HCT116 (cell line): ENCODE measurements around the gene KCTD4. TPM values are rescaled to one million over a fixed set of nuclear protein-coding genes. Genes with fewer than 3 reads are reported as not detected.

Experiments
- ATAC-seq: fragments of 200-7000 bp; cut with Tn5 transposase; 2 replicates; pipeline ENCODE4 v1.9.1; 2020; ENCODE audit warnings: mild to moderate bottlenecking, moderate library complexity
- BruUV-seq: library from RNA; stranded (reverse); fragments of 400-500 nt; replicated peaks from 2 replicates; lab custom pipeline; 2021; lab: Mats Ljungman, UMichigan
- CTCF ChIA-PET: fragments of 300-600 bp; sonication (Branson Sonifier 250); formaldehyde crosslinking; loops from one replicate; lab custom pipeline; 2021; ENCODE audit warnings: antibody characterized with exemption; lab: Charles Lee
- POLR2A ChIA-PET: fragments of 300-600, 350-600 bp; sonication (Branson Sonifier 250); formaldehyde crosslinking; loops from one replicate; lab custom pipeline; 2021; ENCODE audit warnings: antibody characterized with exemption; lab: Charles Lee
- RAD21 ChIA-PET, 2 experiments: fragments of 300-600 bp; sonication (Branson Sonifier 250); formaldehyde crosslinking; loops; one replicate each; lab custom pipeline; 2023; ENCODE audit warnings: low total read pairs in 2 of 2; ENCODE audit not compliant: uncharacterized antibody in 2 of 2, unreplicated experiment in 2 of 2, low non-redundant PET in 1 of 2; lab: Charles Lee
- DNase-seq: peaks from one replicate; pipeline ENCODE4 v3.0.0-alpha.2; 2010; ENCODE audit warnings: low read depth, low spot score
- H2AFZ ChIP-seq: fragments of 200-600 bp; shearing (Covaris generic), sonication (generic); 2 replicates; pipeline ENCODE4 v1.6.1; 2017; ENCODE audit warnings: low read depth, mixed run types, mixed read lengths, antibody characterized with exemption, low read length; ENCODE audit not compliant: poor library complexity, severe bottlenecking
- H3K27ac ChIP-seq: 2 replicates; pipeline ENCODE4 v1.5.1; 2012; ENCODE audit warnings: low read depth, low read length
- H3K27me3 ChIP-seq: fragments of 200-600 bp; sonication (generic); 2 replicates; pipeline ENCODE4 v1.6.1; 2016; ENCODE audit warnings: mixed run types, low read length, mixed read lengths; ENCODE audit not compliant: insufficient read depth
- H3K36me3 ChIP-seq, 2 experiments: fragments of 200-500 bp in 1 of 2; fragments of 200-600 bp in 1 of 2; sonication (Bioruptor generic) in 1 of 2; sonication (generic) in 1 of 2; 2 replicates each; pipeline versions ENCODE4 v1.5.1 to v1.6.1; 2014 to 2016; ENCODE audit warnings: low read length in 2 of 2, inconsistent platforms in 1 of 2, mixed read lengths in 1 of 2, mixed run types in 1 of 2; ENCODE audit not compliant: insufficient read depth in 2 of 2, control insufficient read depth in 1 of 2
- H3K4me1 ChIP-seq, 2 experiments: fragments of 200-600 bp in 1 of 2; sonication (generic) in 1 of 2; 2 replicates each; pipeline versions ENCODE4 v1.5.1 to v1.6.1; 2012 to 2017; ENCODE audit warnings: low read length in 2 of 2, inconsistent platforms in 1 of 2, mild to moderate bottlenecking in 1 of 2, mixed read lengths in 1 of 2, mixed run types in 1 of 2, moderate library complexity in 1 of 2; ENCODE audit not compliant: insufficient read depth in 2 of 2, control insufficient read depth in 1 of 2
- H3K4me2 ChIP-seq: fragments of 200-600 bp; sonication (generic); 2 replicates; pipeline ENCODE4 v1.6.1; 2017; ENCODE audit warnings: mixed run types, low read length, mixed read lengths
- H3K4me3 ChIP-seq, 2 experiments: fragments of 200-600 bp in 1 of 2; sonication (generic) in 1 of 2; replicated peaks in 1 of 2; 2 replicates each; pipeline ENCODE4 v1.5.1; 2011 to 2016; ENCODE audit warnings: low read length in 2 of 2, control low read depth in 1 of 2, low read depth in 1 of 2, mild to moderate bottlenecking in 1 of 2, mixed read lengths in 1 of 2, mixed run types in 1 of 2
- H3K79me2 ChIP-seq: fragments of 200-600 bp; sonication (generic); 2 replicates; pipeline ENCODE4 v1.6.1; 2017; ENCODE audit warnings: mild to moderate bottlenecking, mixed run types, low read length, moderate library complexity, mixed read lengths; ENCODE audit not compliant: insufficient read depth
- H3K9ac ChIP-seq: fragments of 200-600 bp; sonication (generic); 2 replicates; pipeline ENCODE4 v1.6.1; 2016; ENCODE audit warnings: low read length, mixed read lengths
- H3K9me2 ChIP-seq: fragments of 200-600 bp; sonication (generic), shearing (Covaris generic); 2 replicates; pipeline ENCODE4 v1.6.1; 2017; ENCODE audit warnings: mixed run types, mild to moderate bottlenecking, moderate library complexity; ENCODE audit not compliant: insufficient read depth
- H3K9me3 ChIP-seq, 2 experiments: fragments of 200-500 bp in 1 of 2; fragments of 200-600 bp in 1 of 2; sonication (Bioruptor generic) in 1 of 2; sonication (generic) in 1 of 2; 2 replicates each; pipeline ENCODE4 v1.6.1; 2014 to 2017; ENCODE audit warnings: low read length in 2 of 2, mixed read lengths in 2 of 2, inconsistent platforms in 1 of 2, low read depth in 1 of 2, mild to moderate bottlenecking in 1 of 2, mixed run types in 1 of 2, moderate library complexity in 1 of 2; ENCODE audit not compliant: control insufficient read depth in 1 of 2, insufficient read depth in 1 of 2
- H4K20me1 ChIP-seq: fragments of 200-600 bp; sonication (generic), shearing (Covaris generic); 2 replicates; pipeline ENCODE4 v1.6.1; 2017; ENCODE audit warnings: mixed run types, mild to moderate bottlenecking, moderate library complexity; ENCODE audit not compliant: insufficient read depth
- ATF3 ChIP-seq: IDR thresholded peaks from 2 replicates; pipeline ENCODE4 v1.6.1; 2012
- CBX3 ChIP-seq: IDR thresholded peaks from 2 replicates; pipeline ENCODE4 v1.6.1; 2012; ENCODE audit warnings: low read depth
- CEBPB ChIP-seq: IDR thresholded peaks from 2 replicates; pipeline ENCODE4 v1.6.1; 2012; ENCODE audit warnings: low read depth
- EGR1 ChIP-seq: IDR thresholded peaks from 2 replicates; pipeline ENCODE4 v1.6.1; 2012; ENCODE audit warnings: low read depth
- ELF1 ChIP-seq: IDR thresholded peaks from 2 replicates; pipeline ENCODE4 v1.6.1; 2012; ENCODE audit warnings: low read depth, borderline replicate concordance
- EZH2 ChIP-seq: fragments of 200-600 bp; sonication (generic); IDR thresholded peaks from 2 replicates; pipeline ENCODE4 v1.6.1; 2017; ENCODE audit warnings: antibody characterized with exemption, mixed run types
- EZH2phosphoT487 ChIP-seq: fragments of 200-600 bp; IDR thresholded peaks from 2 replicates; pipeline ENCODE4 v1.6.1; 2018; ENCODE audit warnings: antibody characterized with exemption, borderline replicate concordance
- FOSL1 ChIP-seq: IDR thresholded peaks from 2 replicates; pipeline ENCODE4 v1.6.1; 2012; ENCODE audit warnings: low read depth
- JUND ChIP-seq: IDR thresholded peaks from 2 replicates; pipeline ENCODE4 v1.6.1; 2012
- MAX ChIP-seq: IDR thresholded peaks from 2 replicates; pipeline ENCODE4 v1.6.1; 2012
- POLR2A ChIP-seq: IDR thresholded peaks from 2 replicates; pipeline ENCODE4 v1.7.0; 2011; ENCODE audit warnings: borderline replicate concordance; ENCODE audit not compliant: insufficient read depth, insufficient read length; ENCODE audit errors: extremely low read depth
- POLR2AphosphoS5 ChIP-seq: IDR thresholded peaks from 2 replicates; pipeline ENCODE4 v1.6.1; 2011; ENCODE audit warnings: mild to moderate bottlenecking, low read depth, low read length, moderate library complexity
- REST ChIP-seq: IDR thresholded peaks from 2 replicates; pipeline ENCODE4 v1.6.1; 2012; ENCODE audit warnings: low read depth
- SIN3A ChIP-seq: IDR thresholded peaks from 2 replicates; pipeline ENCODE4 v1.6.1; 2012; ENCODE audit warnings: low read depth
- SP1 ChIP-seq: IDR thresholded peaks from 2 replicates; pipeline ENCODE4 v1.6.1; 2012; ENCODE audit warnings: low read depth
- TCF7L2 ChIP-seq: IDR thresholded peaks from 2 replicates; pipeline ENCODE4 v1.7.0; 2011; ENCODE audit warnings: borderline replicate concordance, inconsistent platforms; ENCODE audit not compliant: insufficient read depth, insufficient read length; ENCODE audit errors: extremely low read depth
- YY1 ChIP-seq: IDR thresholded peaks from 2 replicates; pipeline ENCODE4 v1.6.1; 2011; ENCODE audit warnings: low read length, low read depth, moderate library complexity, mild to moderate bottlenecking; ENCODE audit not compliant: insufficient replicate concordance; ENCODE audit errors: extremely low read depth
- ZFX ChIP-seq: fragments of 450-650 bp; IDR thresholded peaks from 2 replicates; pipeline ENCODE4 v1.6.1; 2017
- ZNF274 ChIP-seq: fragments of 200-500 bp; sonication (Bioruptor generic); IDR thresholded peaks from 2 replicates; pipeline ENCODE4 v1.6.1; 2014; ENCODE audit warnings: mild to moderate bottlenecking, low read depth, low read length, inconsistent platforms
- intact Hi-C: fragments of 100-400 bp; cut with micrococcal nuclease; formaldehyde crosslinking; loops from 2 replicates; pipeline ENCODE4 v1.10.0; 2022
- total RNA-seq: library from RNA; stranded (reverse); gene quantifications from one replicate; pipeline ENCODE4 v1.2.1, GENCODE V29; 2021; ENCODE audit not compliant: unreplicated experiment
- TF ChIP-seq, protein P1 (sequence below), 3 experiments: fragments of 200-600 bp in 1 of 3; sonication (generic) in 1 of 3; IDR thresholded peaks in 2 of 3; conservative IDR thresholded peaks in 1 of 3; 2 replicates each; pipeline ENCODE4 v1.5.1; 2012 to 2017; ENCODE audit warnings: low read depth in 2 of 3, low read length in 2 of 3, antibody characterized with exemption in 1 of 3, borderline replicate concordance in 1 of 3, control low read depth in 1 of 3, mild to moderate bottlenecking in 1 of 3, mixed read lengths in 1 of 3, mixed run types in 1 of 3, moderate library complexity in 1 of 3; ENCODE audit not compliant: insufficient read depth in 1 of 3

KCTD4 gene
- total RNA-seq, 1 experiment from 2014 or later, result not detected

DNA sequence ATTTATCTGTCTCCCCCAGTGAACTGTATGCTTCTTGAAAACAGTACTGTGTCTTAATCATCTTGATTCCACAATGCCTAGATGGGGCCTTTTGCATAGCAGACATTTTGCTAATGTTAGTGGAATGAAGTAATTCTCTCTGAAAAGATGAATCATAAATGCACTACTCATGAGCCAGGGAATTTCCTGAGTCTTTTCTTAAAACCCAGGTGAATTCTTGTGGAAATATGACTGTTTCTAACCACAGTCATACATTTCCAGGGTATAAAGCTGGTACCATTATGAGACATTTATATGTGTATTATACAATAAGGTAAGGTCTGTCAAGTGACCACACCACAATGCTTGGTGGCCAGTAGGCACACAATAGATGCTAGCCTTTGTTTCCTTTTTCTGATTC lies 5.5 kb upstream of the KCTD4 start:
- Histone ChIP-seq H3K36me3 (peaks cover 0 to 13% of the 10 kb centered on the region in 2 experiments; a peak in 2 of 4 replicates), H3K27ac (peak overlapping the region; percentile 77; the same call in 1 of the 2 replicates), H3K27me3 (no peaks in the 10 kb centered on the region), H3K9me2 (no peaks in the 10 kb centered on the region), H3K4me3 (peak overlapping the region in 1 of 2 experiments; percentile 13; a peak in 1 of 4 replicates), H3K9ac (peak overlapping the region; percentile 49), H3K4me1 (peaks cover 24 to 56% of the 10 kb centered on the region in 2 experiments), H3K9me3 (no peaks in the 10 kb centered on the region), H4K20me1 (no peaks in the 10 kb centered on the region), H3K4me2 (peak overlapping the region; percentile 60), H3K79me2 (peaks cover 57% of the 10 kb centered on the region), H2AFZ (no peak overlapping the region)
- ChIA-PET CTCF (no interaction called here), RAD21 (no interaction called here), POLR2A (interaction anchor here (0.7 kb wide), 1 partner anchor 514 kb away, joined by 3 read pairs; no protein-coding TSS in a partner anchor)
- DNase-seq, result peak; percentile 69
- peak; percentile 83 for ATAC-seq
- intact Hi-C loops, result no loop called here
- BruUV-seq, result no TSS peak
- TF ChIP-seq SIN3A, result peak; percentile 55; the same call in 1 of the 2 replicates
- no peak for TF ChIP-seq ELF1
- peak; percentile 21; the same call in 1 of the 2 replicates for TF ChIP-seq POLR2AphosphoS5
- TF ChIP-seq ZNF274, result no peak
- no peak for TF ChIP-seq YY1
- TF ChIP-seq, protein P1, sequence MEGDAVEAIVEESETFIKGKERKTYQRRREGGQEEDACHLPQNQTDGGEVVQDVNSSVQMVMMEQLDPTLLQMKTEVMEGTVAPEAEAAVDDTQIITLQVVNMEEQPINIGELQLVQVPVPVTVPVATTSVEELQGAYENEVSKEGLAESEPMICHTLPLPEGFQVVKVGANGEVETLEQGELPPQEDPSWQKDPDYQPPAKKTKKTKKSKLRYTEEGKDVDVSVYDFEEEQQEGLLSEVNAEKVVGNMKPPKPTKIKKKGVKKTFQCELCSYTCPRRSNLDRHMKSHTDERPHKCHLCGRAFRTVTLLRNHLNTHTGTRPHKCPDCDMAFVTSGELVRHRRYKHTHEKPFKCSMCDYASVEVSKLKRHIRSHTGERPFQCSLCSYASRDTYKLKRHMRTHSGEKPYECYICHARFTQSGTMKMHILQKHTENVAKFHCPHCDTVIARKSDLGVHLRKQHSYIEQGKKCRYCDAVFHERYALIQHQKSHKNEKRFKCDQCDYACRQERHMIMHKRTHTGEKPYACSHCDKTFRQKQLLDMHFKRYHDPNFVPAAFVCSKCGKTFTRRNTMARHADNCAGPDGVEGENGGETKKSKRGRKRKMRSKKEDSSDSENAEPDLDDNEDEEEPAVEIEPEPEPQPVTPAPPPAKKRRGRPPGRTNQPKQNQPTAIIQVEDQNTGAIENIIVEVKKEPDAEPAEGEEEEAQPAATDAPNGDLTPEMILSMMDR (IDR thresholded peaks at IDR 0.05 in 2 of 3, conservative IDR thresholded peaks at IDR 0.05 in 1 of 3; ENCODE audit: borderline replicate concordance in 1 of 3, insufficient read depth in 1 of 3, low read depth in 2 of 3, low read length in 2 of 3), result no peak
- TF ChIP-seq EGR1, result 0 out of 2 replicates have a peak, but pooled peaks have one; percentile 12
- TF ChIP-seq ZFX, result no peak
- no peak for TF ChIP-seq REST
- TF ChIP-seq POLR2A, result no peak
- TF ChIP-seq FOSL1, result peak; percentile 88
- TF ChIP-seq CBX3, result peak; percentile 85
- peak; percentile 78 for TF ChIP-seq CEBPB
- peak; percentile 31; the same call in 1 of the 2 replicates for TF ChIP-seq MAX
- peak; percentile 90 for TF ChIP-seq JUND
- TF ChIP-seq ATF3, result peak; percentile 25; the same call in 1 of the 2 replicates
- no peak for TF ChIP-seq EZH2phosphoT487
- TF ChIP-seq EZH2, result no peak
- TF ChIP-seq SP1, result peak; percentile 85
- no peak for TF ChIP-seq TCF7L2
